SHP77 (cell line): ENCODE results near the gene TYK2.
A peak's percentile ranks its signal among the peaks of the same experiment; 100 is the strongest.
"Not testable (repeated sequence)": the region's sequence is repeated elsewhere in the genome, so short reads cannot be mapped to it uniquely, and the experiment has no call there.

Experiments
- DNase-seq, 2 experiments: peaks; one replicate each; lab custom pipeline; 2025; lab: John Stamatoyannopoulos, UW

TYK2 gene

GRCh38 chr19:10380313-10381102, at the start of gene TYK2:
TSS of gene TYK2 (minus strand) at chr19:10380572. CDS start at chr19:10378406, 2,166 bp downstream.
- DNase-seq = peak; percentile 96 to 98

GRCh38 chr19:10428996-10429381, 48.6 kb upstream of the TYK2 start:
- DNase-seq = no peak

GRCh38 chr19:10427169-10427568, 46.8 kb upstream of the TYK2 start:
- DNase-seq = no peak

GRCh38 chr19:10424011-10424637, 43.8 kb upstream of the TYK2 start:
- DNase-seq = peak; percentile 68 to 76

- DNase-seq = no peak
Measured at GRCh38 chr19:10422846-10423245, 42.5 kb upstream of the TYK2 start.

- no peak for DNase-seq
Measured at GRCh38 chr19:10422046-10422461, 41.7 kb upstream of the TYK2 start.

- DNase-seq = no peak
Measured at GRCh38 chr19:10421240-10422045, 41.1 kb upstream of the TYK2 start.

GRCh38 chr19:10420444-10421239, 40.3 kb upstream of the TYK2 start, which contains the start of gene PDE4A:
TSS of gene PDE4A (plus strand) at chr19:10420538. CDS start at chr19:10420765, 227 bp downstream.
- DNase-seq = peak; percentile 36 to 41

GRCh38 chr19:10419646-10420443, 39.5 kb upstream of the TYK2 start:
- peak; percentile 48 to 73 for DNase-seq

- no peak for DNase-seq
Measured at GRCh38 chr19:10419200-10419645, 38.9 kb upstream of the TYK2 start.

GRCh38 chr19:10418485-10419199, 38.3 kb upstream of the TYK2 start:
- no peak for DNase-seq

GRCh38 chr19:10418235-10418484, 37.8 kb upstream of the TYK2 start:
- DNase-seq = no peak

GRCh38 chr19:10417541-10418234, 37.3 kb upstream of the TYK2 start:
- DNase-seq = no peak

GRCh38 chr19:10416380-10417257, 36.2 kb upstream of the TYK2 start:
- peak; percentile 74 to 75 for DNase-seq

GRCh38 chr19:10416083-10416379, 35.7 kb upstream of the TYK2 start:
- DNase-seq = no peak

GRCh38 chr19:10412257-10412977, 32.0 kb upstream of the TYK2 start:
- no peak for DNase-seq

GRCh38 chr19:10411224-10411623, 30.9 kb upstream of the TYK2 start:
- not testable (repeated sequence) for DNase-seq
